Measurements from ENCODE around the gene DOCK6.

GRCh38 chr19:11191934-11192333 lies 70.4 kb downstream of the DOCK6 start:
- no peak for TF ChIP-seq PATZ1 (CRISPR knock-in tag; IDR thresholded peaks at IDR 0.05; ENCODE audit: borderline replicate concordance)
- no peak for TF ChIP-seq OSR1 (CRISPR knock-in tag; IDR thresholded peaks at IDR 0.05)

Measured in SK-N-SH treated with all-trans-retinoic acid at 6 μM for 48 hours (cell line).